Bronchial epithelial cell (primary cell): Measurements from ENCODE around the gene ATP5ME. TPM values are rescaled to one million over a fixed set of nuclear protein-coding genes. Genes with fewer than 3 reads are reported as not detected.

Source experiments
- DNase-seq: peaks from one replicate; pipeline ENCODE4 v3.0.0-alpha.2; 2010; ENCODE audit warnings: low read depth
- FAIRE-seq: peaks from 2 replicates; lab custom pipeline; 2011; peaks lifted over from hg19 to GRCh38; lab: Jason Lieb, UNC
- H3K27me3 ChIP-seq: 2 replicates; pipeline ENCODE4 v1.5.1; 2011; ENCODE audit warnings: low read length; ENCODE audit not compliant: control insufficient read depth, insufficient read depth
- H3K36me3 ChIP-seq: 2 replicates; pipeline ENCODE4 v1.5.1; 2011; ENCODE audit warnings: low read length; ENCODE audit not compliant: control insufficient read depth, insufficient read depth
- H3K4me3 ChIP-seq: 2 replicates; pipeline ENCODE4 v1.5.1; 2011; ENCODE audit warnings: mild to moderate bottlenecking, low read depth, low read length, control low read depth
- total RNA-seq: library from RNA; depleted of rRNA; stranded (reverse); fragments of >200 nt; gene quantifications from 2 replicates; pipeline ENCODE4 v1.2.1, GENCODE V29; 2014
- TF ChIP-seq, protein P1 (sequence below): IDR thresholded peaks from 2 replicates; pipeline ENCODE4 v1.5.1; 2011; ENCODE audit warnings: mild to moderate bottlenecking, moderate library complexity, low read length, control low read depth, inconsistent platforms; ENCODE audit not compliant: insufficient read depth, severe bottlenecking

ATP5ME gene
- total RNA-seq, 1 donor from 2014 or later: 70.8 TPM

DNA sequence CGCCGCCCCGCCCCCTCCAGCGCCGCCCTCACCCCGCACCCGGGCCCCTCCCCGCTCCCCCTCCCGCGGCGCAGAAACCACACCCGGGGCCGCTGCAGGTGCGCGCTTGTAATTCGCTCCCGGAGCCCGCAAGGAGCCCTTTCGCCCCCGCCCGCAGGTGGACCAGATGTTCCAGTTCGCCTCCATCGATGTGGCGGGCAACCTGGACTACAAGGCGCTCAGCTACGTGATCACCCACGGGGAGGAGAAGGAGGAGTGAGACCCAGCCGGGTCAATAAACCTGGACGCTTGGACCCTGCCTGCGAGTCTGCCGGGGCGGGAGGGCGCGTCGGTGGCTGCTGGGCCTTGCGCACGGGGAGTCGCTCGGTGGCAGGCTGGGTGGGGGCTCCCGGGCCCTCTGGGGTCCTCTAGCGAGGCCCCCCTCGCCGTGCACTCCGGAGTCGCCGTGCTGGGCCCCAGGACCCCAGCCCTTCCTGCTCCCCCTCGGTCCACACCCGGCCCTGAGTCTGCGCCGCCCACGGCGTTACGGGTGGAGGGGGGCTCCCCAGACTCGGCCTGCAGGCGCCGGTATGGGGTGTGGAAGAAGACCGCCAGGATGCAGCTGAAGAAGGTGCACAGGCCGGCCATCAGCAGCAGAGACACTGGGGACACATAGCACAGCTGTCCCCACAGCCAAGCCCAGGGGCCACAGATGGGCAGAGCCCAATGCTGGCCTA is 7.8 kb upstream of the ATP5ME start:
- no peaks in the 10 kb centered on the region for H3K36me3 ChIP-seq
- TF ChIP-seq, protein P1, sequence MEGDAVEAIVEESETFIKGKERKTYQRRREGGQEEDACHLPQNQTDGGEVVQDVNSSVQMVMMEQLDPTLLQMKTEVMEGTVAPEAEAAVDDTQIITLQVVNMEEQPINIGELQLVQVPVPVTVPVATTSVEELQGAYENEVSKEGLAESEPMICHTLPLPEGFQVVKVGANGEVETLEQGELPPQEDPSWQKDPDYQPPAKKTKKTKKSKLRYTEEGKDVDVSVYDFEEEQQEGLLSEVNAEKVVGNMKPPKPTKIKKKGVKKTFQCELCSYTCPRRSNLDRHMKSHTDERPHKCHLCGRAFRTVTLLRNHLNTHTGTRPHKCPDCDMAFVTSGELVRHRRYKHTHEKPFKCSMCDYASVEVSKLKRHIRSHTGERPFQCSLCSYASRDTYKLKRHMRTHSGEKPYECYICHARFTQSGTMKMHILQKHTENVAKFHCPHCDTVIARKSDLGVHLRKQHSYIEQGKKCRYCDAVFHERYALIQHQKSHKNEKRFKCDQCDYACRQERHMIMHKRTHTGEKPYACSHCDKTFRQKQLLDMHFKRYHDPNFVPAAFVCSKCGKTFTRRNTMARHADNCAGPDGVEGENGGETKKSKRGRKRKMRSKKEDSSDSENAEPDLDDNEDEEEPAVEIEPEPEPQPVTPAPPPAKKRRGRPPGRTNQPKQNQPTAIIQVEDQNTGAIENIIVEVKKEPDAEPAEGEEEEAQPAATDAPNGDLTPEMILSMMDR: no peak
- DNase-seq (no peak), FAIRE-seq (no peak)
- H3K27me3 ChIP-seq: no peaks in the 10 kb centered on the region
- no peak overlapping the region for H3K4me3 ChIP-seq

DNA sequence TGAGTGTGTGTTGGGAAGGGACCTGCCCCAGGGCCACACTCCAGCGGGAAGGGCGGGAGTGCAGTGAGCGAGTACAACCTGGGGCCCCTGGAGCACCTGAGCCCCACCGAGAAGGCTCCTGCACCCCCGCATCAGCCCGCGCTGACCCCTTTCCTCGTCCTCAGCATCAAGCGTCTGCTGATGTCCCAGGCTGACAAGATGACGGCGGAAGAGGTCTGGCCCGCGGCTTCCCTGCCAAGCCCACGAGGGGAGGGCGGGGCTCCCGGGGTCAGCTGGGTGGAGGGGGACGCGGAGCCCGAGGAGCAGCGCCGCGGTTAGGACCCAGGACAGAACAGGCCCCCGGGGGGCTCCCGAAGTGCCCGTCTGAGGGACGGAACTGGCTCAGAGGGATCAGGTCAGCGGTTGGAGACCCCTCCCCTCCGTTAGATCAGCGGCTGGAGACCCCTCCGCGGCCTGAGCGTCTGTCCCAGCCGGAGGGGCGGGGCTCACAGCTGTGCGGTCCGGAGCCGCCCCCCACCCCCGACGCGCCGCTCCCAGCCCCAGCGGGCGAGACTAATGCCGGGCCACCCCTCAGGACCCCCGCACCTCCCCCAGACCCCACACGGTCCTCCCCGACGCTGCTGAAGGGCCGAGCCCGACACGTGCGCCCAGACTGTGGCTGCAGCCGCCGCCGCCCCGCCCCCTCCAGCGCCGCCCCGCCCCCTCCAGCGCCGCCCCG is 7.0 kb upstream of the ATP5ME start:
- DNase-seq (no peak), FAIRE-seq (no peak)
- TF ChIP-seq, protein P1: no peak
- H3K4me3 ChIP-seq: peak overlapping the region; percentile 38
- no peaks in the 10 kb centered on the region for H3K27me3 ChIP-seq
- no peaks in the 10 kb centered on the region for H3K36me3 ChIP-seq

DNA sequence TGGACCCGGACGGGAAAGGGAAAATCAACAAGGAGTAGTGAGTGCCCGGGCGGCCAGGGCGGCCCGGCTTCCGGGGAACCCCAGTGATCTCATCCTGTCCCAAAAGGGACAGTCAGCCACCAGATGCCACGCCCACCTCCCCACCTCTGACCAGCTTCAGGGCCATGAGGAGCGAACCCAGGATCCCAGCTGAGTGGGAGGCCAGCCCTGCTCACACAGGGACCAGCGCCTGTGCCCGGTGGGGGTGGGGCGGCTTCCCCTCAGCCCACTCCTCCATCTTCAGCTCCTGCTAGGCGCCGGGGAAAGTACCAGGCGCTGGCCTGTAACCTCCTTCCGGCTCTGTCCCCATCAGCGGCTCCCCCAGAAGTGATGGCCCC is 6.5 kb upstream of the ATP5ME start:
- TF ChIP-seq, protein P1: no peak
- Histone ChIP-seq H3K36me3 (no peaks in the 10 kb centered on the region), H3K27me3 (no peaks in the 10 kb centered on the region), H3K4me3 (peak overlapping the region; percentile 38)
- FAIRE-seq: no peak
- DNase-seq: peak; percentile 13

DNA sequence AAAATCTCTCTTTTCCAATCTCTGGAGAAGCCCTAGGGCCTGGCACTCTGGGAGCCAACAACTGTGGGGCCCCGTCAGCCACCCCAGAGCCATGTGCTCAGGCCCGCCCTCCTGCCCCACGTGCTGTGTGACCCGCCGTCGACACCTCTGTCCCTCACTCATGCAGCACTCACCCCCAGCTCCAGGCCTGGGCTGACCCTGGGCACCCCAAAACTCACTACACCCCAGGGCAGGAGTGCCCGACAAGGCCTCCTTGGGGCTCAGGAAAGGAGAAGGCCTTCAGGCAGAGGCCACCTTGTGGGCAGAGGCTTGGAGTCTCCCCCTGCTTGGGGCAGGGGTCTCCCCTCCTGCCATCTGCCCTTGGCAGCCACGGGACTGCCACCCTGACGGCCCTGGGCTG is 6.0 kb upstream of the ATP5ME start:
- no peaks in the 10 kb centered on the region for H3K36me3 ChIP-seq
- DNase-seq (no peak), FAIRE-seq (no peak)
- H3K27me3 ChIP-seq: no peaks in the 10 kb centered on the region
- TF ChIP-seq, protein P1: no peak
- no peak overlapping the region for H3K4me3 ChIP-seq

DNA sequence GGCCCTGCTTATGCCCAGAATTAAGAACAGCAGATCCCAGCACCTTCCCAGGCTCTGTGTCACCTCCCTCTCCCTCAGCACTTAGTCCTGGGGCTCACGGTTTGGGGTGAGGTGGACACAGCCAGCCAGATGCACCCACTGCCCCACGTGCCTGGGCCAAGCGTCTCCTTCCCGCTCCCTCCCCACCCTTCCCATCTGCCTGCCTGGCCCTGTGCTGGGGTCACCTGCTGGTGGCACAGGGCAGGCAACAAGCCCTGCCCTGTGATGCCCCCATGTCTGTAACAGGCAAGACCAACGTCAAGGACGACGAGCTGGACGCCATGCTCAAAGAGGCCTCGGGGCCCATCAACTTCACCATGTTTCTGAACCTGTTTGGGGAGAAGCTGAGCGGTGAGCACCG is 5.6 kb upstream of the ATP5ME start:
- TF ChIP-seq, protein P1: no peak
- no peak for DNase-seq
- Histone ChIP-seq H3K4me3 (no peak overlapping the region), H3K27me3 (no peaks in the 10 kb centered on the region), H3K36me3 (no peaks in the 10 kb centered on the region)
- no peak for FAIRE-seq
